NAMALWA (cell line): ENCODE data around the gene SET.
"Not testable (repeated sequence)": the region's sequence is repeated elsewhere in the genome, so short reads cannot be mapped to it uniquely, and the experiment has no call there.

Experiments
- DNase-seq: peaks from one replicate; pipeline ENCODE4 v3.0.0-alpha.2; 2015; ENCODE audit warnings: low spot score

SET gene

GRCh38 chr9:128688501-128689292 lies at the start of gene SET:
SET (plus strand) TSS chr9:128689222; CDS start chr9:128689583, 361 bp downstream.
- peak; percentile 95 for DNase-seq

GRCh38 chr9:128640603-128641002 lies 48.4 kb upstream of the SET start:
- DNase-seq: no peak

DNA sequence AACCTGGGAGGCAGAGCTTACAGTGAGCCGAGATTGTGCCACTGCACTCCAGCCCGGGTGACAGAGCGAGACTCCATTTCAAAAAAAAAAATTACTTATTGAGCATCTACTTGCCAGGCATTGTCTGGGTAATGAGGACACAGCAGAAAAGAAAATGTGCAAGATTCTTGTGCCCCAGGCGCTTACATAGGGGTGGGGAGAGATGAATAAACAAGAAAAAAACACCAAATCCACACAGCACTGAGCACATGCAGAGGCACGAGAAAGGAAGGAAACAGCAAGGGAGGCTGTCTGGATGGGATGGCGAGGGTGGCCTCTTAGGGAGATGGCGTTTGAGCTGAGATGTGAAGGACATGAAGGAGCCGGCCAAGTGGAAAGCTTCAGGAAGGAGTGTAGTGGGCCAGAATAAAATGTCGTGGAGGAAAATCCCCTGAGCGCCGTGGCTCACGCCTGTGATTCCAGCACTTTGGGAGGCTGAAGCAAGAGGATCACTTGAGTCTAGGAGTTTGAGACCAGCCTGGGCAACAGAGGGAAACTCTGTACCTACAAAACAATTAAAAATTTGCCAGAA lies 46.3 kb upstream of the SET start:
- DNase-seq: no peak

- peak; percentile 72 for DNase-seq
Observed at GRCh38 chr9:128643519-128644300, 45.3 kb upstream of the SET start.

DNA sequence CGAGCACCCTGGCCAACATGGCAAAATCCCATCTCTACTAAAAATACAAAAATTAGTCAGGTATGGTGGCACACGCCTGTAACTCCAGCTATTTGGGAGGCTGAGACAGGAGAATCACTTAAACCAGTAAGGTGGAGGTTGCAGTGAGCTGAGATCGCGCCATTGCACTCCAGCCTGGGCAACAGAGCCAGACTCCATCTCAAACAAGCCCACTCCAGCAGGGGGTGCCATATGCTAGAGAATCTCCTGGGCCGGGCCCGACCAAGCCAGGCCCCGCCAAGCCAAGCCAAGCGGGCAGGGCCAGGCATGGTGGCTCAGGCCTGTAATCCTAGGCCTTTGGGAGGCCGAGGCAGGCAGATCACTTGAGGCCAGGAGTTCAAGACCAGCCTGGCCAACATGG lies 40.8 kb upstream of the SET start:
- peak; percentile 73 for DNase-seq

DNA sequence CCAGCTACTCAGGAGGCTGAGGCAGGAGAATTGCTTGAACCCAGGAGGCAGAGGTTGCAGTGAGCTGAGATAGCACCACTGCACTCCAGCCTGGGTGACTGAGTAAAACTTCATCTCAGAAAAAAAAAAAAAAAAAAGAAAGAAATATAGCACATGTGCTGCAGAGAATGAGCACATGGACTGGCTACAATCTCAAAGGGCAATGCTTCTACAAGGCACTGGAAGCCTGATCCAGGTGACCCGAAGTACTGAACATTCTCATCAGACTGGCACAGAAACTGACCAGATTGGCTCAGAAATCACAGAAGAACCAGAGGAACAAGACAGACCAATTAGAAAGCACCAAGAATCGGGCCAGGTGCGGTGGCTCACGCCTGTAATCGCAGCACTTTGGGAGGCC lies 37.2 kb upstream of the SET start:
- DNase-seq: no peak

DNA sequence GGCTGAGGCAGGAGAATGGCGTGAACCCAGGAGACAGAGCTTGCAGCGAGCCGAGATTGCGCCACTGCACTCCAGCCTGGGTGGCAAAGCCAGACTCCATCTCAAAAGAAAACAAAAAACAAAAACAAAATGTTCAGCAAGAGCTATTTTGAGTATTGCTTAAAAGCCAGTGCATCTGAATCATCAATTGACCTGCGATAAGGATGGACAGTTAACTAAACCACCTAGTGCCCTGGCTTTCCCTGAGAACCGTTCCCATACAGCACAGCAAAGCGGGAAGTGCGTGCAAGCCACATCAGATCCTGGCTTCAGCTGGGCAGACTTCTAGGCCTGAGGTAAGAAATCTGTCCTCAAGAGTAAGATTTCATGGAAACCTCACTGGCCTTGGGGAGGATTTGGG lies 35.1 kb upstream of the SET start:
- DNase-seq: no peak

- DNase-seq: no peak
Observed at GRCh38 chr9:128654481-128654880, 34.5 kb upstream of the SET start.

GRCh38 chr9:128656416-128657343 lies 32.3 kb upstream of the SET start, which contains the start of gene DYNC2I2:
DYNC2I2 (minus strand) TSS chr9:128656847; CDS start chr9:128656726, 121 bp downstream.
- DNase-seq: peak; percentile 90

DNA sequence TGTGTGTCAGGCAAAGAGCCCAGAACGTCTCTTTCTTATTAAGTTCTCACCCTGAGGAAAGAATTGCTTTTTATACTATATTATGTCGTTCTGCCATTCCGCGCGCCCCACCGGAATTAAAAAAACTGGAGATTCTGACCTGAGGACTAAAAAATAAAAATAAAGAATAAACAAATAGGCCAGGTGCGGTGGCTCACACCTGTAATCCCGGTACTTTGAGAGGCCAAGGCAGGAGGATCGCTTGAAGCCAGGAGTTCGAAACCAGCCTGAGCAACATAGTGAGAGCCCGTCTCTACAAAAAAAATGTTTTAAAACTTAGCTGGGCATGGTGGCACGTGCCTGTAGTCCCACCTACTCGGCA lies 31.7 kb upstream of the SET start:
- DNase-seq: no peak

- no peak for DNase-seq
Observed at GRCh38 chr9:128657796-128658195, 31.2 kb upstream of the SET start.

DNA sequence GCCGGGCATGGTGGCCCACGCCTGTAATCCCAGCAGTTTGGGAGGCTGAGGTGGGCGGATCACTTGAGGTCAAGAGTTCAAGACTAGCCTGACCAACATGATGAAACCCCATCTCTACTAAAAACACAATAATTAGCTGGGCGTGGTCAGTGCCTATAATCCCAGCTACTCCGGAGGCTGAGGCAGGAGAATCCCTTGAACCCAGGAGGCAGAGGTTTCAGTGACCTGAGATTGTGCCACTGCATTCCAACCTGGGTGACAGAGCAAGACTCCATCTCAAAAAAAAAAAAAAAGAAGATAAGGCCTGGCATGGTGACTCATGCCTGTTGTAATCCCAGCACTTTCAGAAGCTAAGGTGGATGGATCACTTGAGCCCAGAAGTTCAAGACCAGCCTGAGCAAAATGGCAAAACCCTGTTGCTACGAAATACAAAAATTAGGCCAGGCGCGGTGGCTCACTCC lies 22.5 kb upstream of the SET start:
- not testable (repeated sequence) for DNase-seq

DNA sequence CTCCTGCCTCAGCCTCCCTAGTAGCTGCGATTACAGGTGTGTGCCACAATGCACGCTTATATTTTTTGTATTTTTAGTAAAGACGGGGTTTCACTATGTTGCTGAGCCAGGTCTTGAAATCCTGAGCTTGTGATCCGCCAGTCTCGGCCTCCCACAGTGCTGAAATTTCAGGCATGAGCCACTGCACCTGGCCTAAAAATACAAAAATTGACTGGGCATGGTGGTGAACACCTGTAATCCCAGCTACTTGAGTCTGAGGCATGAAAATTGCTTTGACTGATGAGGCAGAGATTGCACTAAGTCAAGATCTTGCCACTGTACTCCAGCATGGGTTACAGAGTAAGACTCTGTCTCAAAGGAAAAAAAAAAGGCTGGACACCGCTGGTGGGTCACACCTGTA lies 19.2 kb upstream of the SET start:
- no peak for DNase-seq

GRCh38 chr9:128675382-128675781 lies 13.6 kb upstream of the SET start:
- no peak for DNase-seq

DNA sequence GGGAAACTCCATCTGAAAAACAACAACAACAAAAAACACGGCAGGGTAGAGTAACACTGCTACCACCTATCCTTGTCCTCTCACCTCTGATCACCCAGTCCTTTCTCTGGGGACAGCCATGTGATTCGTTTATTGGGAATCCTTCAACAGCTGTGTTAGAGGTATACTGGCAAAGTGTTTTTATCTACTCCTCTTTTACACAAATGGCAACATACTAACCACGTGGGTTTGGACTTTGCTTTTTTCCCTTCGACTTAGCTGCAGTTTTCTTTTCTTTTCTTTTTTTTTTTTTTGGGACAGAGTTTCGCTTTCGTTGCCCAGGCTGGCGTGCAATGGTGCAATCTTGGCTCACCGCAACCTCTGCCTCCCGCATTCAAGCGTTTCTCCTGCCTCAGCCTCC lies 11.2 kb upstream of the SET start:
- no peak for DNase-seq

DNA sequence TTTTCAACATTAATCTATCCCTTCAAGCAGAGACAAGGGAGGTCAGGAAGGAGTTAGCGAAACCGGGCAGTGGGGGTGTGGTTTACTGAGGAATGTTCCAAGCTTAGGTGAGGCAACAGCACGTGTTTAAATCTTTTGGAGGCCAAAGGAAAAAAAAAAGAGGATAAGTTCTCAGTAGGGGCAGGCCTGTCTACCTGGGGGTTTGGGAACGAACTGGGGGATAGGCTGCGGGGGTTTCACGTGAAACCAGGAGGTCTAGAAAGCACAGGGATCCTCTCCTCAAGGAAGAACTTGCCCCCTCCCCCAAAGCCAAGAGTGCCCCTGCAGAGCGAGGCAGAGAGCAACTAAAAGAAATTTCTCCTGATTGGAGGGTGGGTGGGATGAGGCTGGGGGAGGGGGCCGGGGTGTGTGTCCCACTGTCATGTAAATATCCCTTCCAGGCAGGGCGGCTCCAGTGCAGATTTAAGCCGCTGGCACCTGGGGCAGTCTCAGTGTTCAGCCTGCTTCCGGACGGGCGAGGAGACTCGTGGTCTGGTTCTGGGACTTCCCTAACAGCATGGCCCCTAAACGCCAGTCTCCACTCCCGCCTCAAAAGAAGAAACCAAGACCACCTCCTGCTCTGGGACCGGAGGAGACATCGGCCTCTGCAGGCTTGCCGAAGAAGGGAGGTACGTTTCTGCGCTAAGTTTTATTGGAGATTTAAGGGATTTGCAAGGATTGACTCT lies 5.5 kb upstream of the SET start:
- DNase-seq: peak; percentile 89

DNA sequence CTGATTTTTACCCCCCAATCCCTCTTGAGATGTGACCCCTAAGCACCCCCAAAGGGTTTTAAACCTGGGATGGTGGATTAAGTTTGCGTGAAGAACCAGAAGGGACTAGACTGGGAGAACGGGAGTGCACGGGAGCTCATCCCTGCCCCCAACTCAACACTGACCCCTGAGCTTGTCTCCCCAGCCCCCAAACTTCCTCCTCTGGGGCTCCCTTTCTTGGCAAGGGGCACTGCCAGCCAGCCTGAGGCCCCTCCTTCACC lies 5.0 kb upstream of the SET start:
- no peak for DNase-seq

DNA sequence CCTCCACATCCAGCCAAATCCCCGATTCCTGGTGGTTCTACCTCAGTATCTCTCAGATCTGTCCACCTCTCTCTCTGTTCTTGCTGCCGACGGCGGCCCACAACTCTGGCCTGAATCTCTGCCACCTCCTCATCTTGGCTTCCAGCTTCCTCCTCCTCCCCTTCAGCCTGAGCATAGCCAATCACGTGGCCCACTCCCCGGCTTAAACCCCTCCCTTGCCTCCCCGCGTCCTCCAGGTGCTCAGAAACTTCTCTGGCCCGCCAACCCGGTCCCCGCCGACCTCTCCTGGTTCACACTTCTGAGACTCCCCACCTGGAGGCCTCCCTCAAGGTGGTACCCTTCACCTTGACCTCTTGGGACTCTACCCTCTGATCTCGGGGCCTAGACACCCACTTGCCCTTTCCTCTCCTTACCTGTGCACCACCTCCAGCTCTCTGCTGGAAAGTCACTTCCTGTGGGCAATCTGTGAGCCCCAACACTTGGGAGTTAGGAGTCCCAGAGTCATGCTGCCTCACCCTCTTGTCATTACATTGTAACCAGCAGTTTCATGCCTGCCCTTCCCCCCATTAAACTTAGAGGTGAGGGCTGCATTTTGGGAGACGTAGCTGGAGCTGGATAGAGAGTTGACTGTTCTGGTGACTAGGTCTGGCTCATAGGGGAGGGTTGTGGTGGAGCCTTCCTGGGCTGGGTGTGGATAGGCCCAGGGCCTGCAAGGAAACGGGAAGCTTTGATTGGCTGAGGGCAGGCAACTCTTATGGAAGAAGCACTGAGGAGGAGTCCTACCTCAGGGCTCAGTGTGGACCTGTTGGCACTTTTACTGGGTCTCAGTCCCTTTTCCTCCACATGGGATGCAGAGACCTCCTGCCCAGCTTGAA lies 4.5 kb upstream of the SET start:
- peak; percentile 93 for DNase-seq

DNA sequence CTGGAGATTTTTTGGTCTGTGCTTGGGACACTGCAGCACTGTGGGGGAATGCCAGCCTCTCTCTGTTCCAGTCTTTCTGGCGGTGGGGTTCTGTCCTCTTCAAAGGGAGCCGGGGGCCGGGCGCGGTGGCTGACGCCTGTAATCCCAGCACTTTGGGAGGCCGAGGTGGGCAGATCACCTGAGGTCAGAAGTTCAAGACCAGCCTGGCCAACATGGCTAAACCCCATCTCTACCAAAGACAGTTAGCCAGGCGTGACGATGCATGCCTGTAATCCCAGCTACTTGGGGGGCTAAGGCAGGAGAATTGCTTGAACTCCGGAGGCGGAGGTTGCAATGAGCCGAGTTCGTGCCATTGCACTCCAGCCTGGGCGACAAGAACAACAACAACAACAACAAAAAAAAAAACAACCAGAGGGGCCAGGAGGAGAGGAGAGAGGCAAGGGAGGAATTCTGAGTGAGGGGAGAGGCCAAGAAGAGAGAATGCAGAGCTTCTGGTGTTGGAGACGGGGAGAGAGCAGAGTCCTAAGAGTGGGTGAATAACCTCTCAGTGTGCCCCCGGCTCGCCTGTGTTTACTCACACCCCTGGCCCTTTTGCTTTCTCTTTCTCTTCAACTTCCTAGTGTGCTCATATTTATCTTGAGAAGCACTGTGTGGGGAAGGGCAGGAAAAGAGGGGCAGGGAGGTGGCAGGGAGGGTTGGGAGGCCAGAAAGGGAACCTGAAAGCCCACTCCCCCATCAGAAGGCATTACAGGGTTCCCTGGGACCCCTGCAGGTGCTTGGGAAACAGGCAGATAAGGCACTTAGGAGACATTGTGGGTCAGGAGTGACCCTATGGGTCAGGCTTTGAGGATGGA lies 3.2 kb upstream of the SET start:
- peak; percentile 63 for DNase-seq
